GM18873 (cell line): ENCODE results near the gene EPHX1.
"Not testable (repeated sequence)": the region's sequence is repeated elsewhere in the genome, so short reads cannot be mapped to it uniquely, and the experiment has no call there.

Experiments used
- ATAC-seq: cut with Tn5 transposase; IDR thresholded peaks from one replicate; pipeline ENCODE4 v1.9.1; 2021; ENCODE audit warnings: mild to moderate bottlenecking, moderate library complexity, moderate number of reproducible peaks; ENCODE audit not compliant: unreplicated experiment, low FRiP score

Gene EPHX1

DNA sequence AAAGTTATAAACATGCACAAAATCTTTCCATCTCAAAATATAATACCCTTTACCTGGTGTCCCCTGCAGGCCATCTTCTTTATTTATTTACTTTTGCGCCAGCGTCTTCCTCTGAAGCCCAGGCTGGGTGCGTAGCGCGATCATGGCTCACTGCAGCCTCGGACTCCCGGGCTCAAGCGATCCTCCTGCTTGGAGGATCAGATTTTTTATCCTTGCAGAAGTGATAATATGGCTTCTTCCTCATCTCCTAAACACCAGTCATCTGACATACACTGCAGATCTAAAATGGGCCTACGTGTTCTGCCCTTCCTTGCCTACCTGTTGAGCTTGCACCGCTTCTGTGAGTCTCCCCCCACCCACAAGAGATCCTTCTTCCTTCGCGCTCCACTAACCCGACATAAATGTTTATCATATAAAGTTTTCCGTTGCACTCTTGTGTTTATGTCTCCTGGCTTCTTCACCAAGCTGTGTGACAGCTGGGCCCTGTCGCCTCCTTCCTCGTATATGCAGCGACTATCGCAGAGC, 32.8 kb upstream of the EPHX1 start:
- no peak for ATAC-seq

DNA sequence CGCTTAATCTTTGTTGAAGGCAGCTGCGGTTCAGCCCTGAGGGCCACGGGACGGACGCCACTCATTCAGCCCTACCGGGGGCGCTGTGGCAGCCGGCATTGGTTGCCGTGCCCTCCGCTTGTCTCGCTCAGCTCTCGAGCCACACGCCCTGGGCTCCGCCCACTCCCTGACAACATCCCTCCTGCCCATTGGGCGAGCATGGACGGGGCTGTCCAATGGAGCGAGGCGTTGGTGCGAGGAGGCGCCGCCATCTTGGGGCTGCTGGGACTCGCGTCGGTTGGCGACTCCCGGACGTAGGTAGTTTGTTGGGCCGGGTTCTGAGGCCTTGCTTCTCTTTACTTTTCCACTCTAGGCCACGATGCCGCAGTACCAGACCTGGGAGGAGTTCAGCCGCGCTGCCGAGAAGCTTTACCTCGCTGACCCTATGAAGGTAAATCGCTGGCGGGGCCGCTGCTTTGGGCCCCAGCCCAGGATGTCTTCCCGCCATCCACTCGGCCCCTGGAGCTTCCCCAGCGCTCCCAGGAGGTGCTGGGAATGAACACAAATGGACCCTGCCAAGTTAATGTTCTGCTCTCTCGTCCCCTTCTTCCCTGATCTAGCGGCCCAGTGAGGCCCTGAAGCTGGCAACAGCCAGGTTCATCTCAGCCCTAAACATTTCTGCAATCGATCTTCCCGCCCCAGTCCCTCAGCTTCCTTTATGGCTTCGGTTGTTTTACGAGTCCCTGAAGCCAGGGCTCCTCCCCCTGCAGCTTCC, 32.2 kb upstream of the EPHX1 start, which contains the start of gene SRP9:
TSS of gene SRP9 (plus strand) at position 244 of the 754 bp plus-strand sequence. CDS start at position 359, 115 bp downstream.
- ATAC-seq = peak; percentile 98

DNA sequence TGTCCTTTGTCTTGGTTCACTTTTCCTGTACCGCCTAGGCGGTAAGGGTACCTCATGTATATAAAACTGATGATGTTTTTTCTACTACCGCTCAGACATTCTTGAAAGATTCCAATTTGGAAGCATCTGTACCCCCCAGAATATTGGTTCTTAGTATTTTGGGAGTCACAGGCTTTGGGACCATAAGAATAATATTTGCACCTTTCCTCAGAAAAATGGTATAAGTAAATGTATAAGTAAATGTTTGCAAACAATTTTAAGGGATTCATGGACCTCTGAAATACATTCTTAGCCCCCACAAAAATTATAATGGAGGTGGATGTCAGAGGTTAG, 31.6 kb upstream of the EPHX1 start:
- no peak for ATAC-seq

DNA sequence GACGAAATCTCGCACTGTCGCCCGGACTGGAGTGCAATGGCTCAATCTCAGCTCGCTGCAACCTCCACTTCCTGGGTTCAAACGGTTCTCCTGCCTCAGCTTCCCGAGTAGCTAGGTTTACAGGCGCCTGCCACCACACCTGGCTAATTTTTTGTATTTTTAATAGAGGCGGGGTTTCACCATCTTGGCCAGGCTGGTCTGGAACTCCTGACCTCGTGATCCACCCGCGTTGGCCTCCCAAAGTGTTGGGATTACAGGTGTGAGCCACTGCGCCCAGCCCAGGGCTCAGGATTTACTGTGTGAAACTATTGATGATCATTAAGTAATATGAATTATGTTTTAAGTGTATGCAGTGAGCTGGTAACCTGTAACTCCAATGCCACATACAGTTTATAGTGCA, 30.8 kb upstream of the EPHX1 start:
- ATAC-seq = not testable (repeated sequence)

DNA sequence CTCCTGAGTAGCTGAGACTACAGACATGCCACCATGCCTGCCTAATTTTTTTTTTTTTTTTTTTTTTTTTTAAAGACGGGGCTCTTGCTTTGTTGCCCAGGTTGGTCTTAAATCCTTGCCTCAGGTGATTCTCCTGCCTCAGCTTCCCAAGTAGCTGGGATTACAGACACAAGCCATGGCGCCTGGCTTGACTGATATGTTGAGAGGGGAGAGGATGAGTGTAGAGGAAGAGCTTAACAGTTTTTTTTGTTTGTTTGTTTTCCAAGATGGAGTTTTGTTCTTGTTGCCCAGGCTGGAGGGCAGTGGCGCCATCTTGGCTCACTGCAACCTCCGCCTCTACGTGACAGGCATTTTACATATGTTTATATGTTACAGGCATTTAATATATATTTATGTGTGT, 29.8 kb upstream of the EPHX1 start:
- ATAC-seq = no peak

DNA sequence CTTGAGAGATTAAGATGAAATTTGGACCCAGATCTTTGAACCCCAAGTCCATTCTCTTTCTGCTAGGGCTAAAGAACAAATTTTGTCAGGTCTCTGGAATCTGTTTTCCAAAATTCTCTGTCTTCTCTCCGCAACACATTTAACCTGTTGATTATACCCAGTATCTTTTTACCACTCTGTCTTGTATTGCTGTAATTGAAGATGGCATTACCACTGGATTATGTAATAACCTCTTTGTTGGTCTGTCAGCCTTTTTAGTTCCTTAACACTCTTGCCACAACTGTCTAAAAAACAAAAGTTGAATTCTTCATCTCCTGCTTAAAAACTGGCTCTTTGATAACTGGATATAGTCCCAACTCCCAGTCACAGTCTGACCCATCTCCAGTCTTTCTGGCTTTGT, 29.3 kb upstream of the EPHX1 start:
- ATAC-seq = no peak

DNA sequence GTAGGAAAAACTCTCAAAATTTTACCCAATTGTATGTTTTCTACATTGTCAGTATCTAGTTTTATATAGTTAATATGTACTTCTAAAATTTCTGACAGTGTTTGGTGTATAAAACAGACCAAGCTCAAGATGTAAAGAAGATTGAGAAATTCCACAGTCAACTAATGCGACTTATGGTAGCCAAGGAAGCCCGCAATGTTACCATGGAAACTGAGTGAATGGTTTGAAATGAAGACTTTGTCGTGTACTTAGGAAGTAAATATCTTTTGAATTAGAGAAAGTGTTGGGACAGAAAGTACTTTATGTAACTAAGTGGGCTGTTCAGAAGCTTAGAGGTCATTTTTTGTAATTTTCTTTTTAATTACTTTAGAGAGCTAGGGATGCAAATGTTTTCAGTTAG, 20.8 kb upstream of the EPHX1 start:
- ATAC-seq = not testable (repeated sequence)

DNA sequence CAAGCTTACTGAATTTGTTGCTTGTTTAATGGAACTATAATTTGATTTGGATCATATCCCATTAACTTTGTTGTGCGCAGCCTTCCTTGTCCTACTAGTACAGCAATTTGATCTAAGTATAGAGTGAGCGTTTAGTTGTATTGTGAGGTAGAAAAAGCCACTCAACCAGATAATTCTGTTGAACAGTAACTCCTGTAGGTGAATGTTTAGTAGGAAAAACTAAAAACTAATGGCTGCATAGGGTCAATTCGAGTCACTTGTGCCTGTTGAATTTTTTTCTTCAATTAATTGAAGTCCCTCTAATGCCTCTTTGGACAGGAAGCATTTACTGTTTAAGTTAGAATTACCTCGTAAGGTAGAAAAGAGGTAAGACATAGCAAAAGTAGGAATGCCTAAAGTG, 15.0 kb upstream of the EPHX1 start:
- no peak for ATAC-seq

DNA sequence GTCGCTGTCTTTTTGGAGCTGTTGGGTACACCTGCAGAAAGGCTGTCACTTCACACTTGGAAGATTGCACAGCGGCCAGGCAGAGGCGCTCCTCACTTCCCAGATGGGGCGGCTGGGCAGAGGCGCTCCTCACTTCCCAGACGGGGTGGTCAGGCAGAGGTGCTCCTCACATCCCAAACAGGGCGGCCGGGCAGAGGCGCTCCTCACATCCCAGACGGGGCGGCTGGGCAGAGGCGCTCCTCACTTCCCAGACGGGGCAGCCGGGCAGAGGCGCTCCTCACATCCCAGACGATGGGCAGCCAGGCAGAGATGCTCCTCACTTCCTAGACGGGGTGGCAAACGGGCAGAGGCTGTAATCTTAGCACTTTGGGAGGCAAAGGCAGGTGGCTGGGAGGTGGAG, 13.8 kb upstream of the EPHX1 start:
- ATAC-seq = not testable (repeated sequence)

DNA sequence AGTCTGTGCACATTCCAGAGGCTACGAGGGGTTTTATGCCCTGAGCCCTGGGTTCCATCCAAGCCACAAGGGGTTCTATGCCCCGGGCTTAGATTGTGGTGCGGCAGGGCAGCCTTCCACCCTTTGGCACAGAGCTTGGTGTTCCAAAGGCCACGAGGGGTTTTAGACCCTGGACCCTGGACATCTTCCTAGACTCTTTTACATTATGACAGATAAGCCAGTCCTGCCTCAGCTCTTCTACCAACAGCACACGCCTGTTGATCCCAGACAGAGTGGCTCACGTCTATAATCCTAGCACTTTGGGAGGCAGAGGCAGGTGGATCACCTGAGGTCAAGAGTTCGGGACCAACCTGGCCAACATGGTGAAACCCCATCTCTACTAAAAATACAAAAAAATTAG, 8.8 kb upstream of the EPHX1 start:
- ATAC-seq = not testable (repeated sequence)

DNA sequence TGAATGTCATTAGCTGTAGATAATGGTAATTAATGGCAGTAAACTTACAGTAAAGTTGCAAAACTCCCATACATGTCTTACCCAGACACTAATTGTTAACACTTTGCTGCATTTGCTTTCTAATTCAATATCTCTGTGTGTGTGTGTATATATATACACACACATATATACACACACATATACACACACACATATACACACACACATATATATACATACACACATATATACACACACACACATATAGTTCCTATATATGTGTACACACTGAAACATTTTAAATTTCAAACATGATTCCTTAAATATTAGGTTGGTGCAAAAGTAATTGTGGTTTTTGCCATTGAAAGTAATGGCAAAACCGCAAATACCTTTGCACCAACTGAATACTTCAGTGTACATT, 3.7 kb upstream of the EPHX1 start:
- no peak for ATAC-seq

DNA sequence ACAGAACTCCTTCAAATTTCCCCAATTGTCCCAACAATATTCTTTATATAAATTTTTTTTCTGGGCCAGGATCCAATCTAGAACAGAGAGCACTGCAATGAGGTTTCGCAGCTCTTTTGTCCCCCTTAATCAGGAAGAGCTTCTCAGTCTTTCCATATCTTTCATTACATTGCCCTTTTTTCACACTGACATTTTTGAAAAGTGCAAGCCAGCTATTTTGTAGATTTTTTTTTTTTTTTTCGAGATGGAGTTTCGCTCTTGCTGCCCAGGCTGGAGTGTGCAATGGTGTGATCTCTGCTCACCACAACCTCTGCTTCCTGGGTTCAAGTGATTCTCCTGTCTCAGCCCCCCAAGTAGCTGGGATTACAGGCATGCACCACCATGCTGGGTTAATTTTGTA, 3.2 kb upstream of the EPHX1 start:
- ATAC-seq = not testable (repeated sequence)

DNA sequence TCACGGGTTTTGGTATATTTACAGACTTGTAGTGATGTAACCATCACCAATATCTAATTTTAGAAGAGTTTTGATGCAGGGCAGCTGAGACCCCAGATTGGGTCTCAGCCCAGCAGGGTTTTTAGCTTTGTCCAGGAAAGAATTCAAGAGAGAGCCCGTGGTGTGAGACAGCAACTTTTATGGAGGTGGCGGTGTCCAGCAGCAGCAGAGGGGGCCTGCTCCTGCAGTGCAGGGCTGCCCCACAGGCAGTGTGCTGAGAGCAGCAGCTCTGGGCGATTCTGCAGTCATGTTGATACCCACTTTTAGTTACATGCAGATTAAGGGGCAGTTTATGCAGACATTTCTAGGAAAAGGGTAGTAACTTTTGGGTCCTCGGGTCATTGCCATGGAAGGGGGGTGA, 1.8 kb upstream of the EPHX1 start:
- ATAC-seq = no peak

DNA sequence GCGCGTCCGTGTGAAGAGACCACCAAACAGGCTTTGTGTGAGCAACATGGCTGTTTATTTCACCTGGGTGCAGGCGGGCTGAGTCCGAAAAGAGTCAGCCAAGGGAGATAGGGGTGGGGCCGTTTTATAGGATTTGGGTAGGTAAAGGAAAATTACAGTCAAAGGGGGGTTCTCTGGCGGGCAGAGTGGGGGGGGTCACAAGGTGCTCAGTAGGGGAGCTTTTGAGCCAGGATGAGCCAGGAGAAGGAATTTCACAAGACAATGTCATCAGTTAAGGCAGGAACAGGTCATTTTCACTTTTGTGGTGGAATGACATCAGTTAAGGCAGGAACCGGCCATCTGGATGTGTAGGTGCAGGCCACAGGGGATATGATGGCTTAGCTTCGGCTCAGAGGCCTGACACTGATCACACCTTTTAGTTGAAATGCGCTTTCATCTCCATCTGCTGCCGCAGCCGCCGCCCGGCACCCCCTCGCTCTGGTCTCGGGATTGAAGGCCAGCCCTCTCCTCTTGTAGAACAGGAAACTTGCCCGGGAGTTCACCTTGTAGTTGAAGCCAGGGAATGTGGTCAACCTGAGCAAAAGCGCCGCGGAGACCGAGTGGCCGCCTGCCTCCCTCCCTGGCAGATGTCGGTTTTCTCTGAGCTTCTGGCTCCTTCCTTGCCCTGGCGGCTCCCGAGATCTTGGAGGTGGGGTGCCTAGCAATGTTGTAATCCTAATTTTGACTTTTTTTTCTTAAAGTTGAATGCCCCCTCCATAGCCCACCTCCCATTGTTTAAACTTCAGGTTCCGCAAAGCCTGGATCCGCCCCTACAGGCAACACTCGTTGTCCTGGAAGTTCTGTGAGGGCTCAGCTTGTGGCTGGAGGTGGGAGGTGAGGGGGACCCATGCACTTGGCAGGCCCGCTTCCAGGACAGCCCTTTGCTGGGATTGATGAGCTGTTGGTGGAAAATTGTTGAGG, 935 bp downstream of the EPHX1 start:
- ATAC-seq = not testable (repeated sequence)

DNA sequence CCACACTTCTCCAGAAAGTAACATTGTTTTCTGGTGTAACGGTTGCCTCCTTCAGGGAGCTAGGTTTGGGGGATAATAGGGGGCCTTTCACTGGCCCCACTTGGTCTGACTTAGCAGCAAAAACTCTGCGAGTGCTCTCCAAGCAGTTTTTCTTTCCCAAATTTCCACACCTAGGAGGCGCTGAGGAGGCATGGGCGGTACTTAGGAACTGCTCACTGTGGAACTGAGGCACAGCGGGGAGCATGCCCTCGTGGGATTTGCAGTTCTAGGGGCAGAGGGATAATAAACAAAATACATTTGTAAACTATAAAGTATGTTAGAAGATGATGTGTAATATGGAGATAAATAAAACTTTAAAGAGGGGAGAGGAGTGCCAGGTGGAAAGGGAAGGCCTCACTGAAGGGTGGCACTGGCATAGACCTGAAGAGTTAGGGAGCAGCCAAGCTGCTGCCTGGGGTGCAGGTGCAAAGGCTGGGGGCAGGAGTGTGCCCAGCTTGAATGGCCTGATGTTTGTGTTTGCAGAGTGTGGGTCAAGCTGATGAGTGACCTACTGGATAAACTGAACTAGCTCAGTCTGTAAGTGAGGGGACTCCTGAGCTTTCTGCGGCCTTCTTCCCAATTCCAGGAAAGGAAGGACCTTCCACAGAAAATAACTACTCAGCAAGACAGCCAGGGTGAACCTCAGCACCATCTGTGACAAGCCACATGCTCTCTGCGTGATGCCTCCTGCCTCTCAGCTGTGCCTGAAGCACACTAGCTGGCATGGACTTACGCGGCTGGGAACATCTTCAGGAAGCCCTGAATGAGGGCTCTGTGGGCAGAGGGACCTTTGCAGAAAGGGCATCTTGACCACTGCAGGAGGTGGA, 1.9 kb downstream of the EPHX1 start:
- ATAC-seq = no peak

DNA sequence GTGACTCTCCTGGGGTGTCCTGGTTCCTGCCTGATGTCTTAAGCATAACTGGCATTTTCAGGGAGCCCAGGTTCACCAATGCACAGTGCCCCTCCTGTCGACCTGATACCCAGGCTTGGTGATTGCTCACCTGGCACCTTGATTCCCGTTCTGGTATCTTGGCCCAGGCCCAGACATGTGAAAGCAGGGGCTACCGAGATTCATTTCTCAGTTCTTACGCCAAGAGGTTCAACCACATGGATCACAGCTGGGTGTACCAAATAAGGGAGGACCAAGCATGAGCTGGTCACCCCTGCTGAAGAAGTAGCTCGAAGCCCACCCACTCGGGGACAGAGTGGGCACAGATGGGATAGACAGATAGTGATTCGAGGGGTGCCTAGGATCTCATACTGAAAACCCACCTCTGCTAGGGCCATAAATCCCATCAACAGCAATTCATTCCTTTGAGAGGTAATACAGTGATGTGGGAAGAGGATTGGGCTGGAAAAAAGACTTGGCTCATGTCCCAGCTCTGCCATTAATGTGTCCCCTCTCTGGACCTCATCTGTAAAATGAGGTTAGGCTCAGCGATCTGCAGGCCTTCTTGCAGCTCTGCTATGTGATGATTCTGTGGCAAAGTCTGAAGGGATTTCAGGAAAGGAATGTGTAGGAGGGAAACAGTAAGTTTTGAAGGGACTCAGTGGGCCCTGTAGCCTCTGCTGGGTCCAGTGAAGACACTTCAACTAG, 2.7 kb downstream of the EPHX1 start:
- ATAC-seq = no peak

DNA sequence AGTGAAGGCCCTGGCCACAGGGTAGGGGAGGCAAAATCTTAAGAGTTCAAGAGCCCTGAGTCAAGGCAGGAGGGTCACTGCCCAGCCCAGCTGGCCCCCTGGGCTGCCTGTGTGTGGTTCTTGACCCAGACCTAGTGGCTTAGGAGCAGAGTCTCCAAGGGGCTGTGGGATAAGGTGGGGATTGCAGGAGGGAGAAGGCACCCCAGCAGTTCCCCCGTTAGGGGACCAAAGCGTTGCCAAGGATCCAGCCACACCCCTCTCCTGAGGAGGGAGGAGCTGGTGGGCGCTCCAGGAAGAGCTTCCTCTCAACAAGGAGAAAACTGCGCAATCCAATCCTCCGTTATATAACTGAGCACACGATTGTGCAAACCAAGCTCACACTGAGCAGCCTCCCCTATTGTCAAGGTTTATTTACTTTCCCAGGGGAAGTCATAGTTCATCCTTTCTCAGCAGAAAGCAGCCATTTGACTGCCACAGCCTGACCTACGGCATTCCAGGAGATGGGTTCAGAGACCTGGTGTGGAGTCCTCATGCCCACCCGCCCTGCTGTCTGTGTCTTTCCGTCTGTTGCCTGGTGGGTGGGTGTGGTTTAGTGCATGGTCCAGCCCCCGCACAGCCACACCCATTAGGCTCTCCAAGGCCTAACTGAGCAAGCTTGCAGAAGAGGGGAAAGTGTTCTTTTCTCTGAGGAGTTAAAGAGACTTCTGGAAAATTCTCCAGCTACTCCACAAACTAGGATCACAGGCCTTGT, 3.5 kb downstream of the EPHX1 start:
- no peak for ATAC-seq

DNA sequence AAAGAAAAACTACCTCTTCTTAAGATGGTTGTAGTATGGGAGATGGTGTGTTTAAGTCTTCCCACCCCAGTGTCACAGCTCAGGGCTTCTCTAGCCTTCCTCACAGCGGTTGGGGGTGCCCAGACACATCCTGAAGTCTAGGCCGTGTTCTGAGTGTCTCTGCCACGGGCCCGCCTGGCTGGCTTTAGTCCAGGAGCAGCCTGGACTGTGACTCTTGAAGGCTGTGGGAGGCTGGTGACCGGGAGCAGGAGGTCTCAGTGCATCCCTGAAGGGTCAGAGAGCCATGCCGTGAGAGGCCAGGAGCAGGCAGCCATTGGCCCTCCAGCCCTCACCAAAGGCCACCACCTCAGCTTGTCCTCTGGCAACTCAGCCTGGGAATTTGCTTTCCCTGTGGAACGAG, 4.5 kb downstream of the EPHX1 start:
- no peak for ATAC-seq

DNA sequence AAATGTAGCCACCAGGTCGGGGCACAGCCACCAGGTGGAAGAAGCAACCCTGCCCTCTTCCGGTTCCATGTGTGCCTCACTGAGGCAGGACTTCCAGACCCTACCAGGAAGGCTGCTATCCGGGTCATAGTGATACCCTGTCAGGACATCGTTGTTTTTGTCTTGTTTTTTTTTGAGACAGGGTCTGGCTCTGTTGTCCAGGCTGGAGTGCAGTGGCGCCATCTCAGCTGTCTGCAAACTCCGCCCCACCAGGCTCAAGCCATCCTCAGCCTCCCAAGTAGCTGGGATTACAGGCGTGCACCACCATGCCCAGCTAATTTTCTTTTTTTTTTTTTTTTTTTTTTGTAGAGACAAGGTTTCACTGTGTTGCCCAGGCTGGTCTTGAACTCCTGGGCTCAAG, 5.2 kb downstream of the EPHX1 start:
- ATAC-seq = not testable (repeated sequence)
